Activated CD4-positive, alpha-beta T cell treated with anti-CD3 and anti-CD28 coated beads, Interleukin-2, amount 10 ng/mL, durations not matched to agents 24 days and 14 days (primary cell): Measurements from ENCODE around the gene KRTAP10-10. TPM values are rescaled to one million over a fixed set of nuclear protein-coding genes. Genes with fewer than 3 reads are reported as not detected.
A peak's percentile ranks its signal among the peaks of the same experiment; 100 is the strongest.
"Not testable (repeated sequence)": the region's sequence is repeated elsewhere in the genome, so short reads cannot be mapped to it uniquely, and the experiment has no call there.

Experiments used
- DNase-seq: peaks from one replicate; pipeline ENCODE4 v3.0.0; 2022
- H3K27ac Mint-ChIP-seq: one replicate; pipeline ENCODE4 v1.8.0; 2022; ENCODE audit warnings: mild to moderate bottlenecking, mixed read lengths
- H3K27me3 Mint-ChIP-seq: one replicate; pipeline ENCODE4 v1.8.0; 2022; ENCODE audit warnings: mixed read lengths
- H3K36me3 Mint-ChIP-seq: one replicate; pipeline ENCODE4 v1.8.0; 2022; ENCODE audit warnings: low read depth, mild to moderate bottlenecking, mixed read lengths
- H3K4me1 Mint-ChIP-seq: one replicate; pipeline ENCODE4 v1.8.0; 2021; ENCODE audit warnings: mixed read lengths
- H3K4me3 Mint-ChIP-seq: one replicate; pipeline ENCODE4 v1.8.0; 2022; ENCODE audit warnings: mild to moderate bottlenecking, moderate library complexity, mixed read lengths
- H3K9me3 Mint-ChIP-seq: one replicate; pipeline ENCODE4 v1.8.0; 2021; ENCODE audit warnings: mixed read lengths
- intact Hi-C: fragments of 100-400 bp; cut with micrococcal nuclease; formaldehyde crosslinking; loops from one replicate; pipeline ENCODE4 v1.15.1; 2023
- total RNA-seq: library from RNA; stranded (reverse); gene quantifications from 2 replicates; pipeline ENCODE4 v1.2.3, GENCODE V29; 2022

The KRTAP10-10 gene
- total RNA-seq, 1 donor from 2014 or later: not detected

DNA sequence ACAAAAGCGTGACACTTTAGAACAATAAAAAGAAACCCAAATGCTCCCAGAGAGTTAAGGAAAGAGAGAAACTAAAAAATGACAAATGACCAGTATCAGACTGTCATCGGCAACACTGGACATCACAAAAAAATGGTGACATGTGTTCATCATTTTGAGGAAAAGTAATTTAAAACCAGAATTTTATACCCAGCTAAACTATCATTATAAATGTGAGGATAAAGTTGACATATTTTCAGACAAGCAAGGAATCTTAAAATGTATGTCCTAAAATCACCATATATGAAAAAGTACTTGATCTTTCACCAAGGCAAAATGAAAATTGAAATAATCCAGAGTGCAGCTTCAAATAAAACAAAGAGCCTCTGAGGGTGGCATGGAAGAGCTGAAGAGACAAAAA lies 7.7 kb downstream of the KRTAP10-10 start:
- no peak overlapping the region for H3K27ac Mint-ChIP-seq
- peaks cover 7% of the 10 kb centered on the region for H3K36me3 Mint-ChIP-seq
- H3K4me1 Mint-ChIP-seq: peaks cover 2% of the 10 kb centered on the region
- intact Hi-C loops: no loop called here
- peaks cover 29% of the 10 kb centered on the region for H3K9me3 Mint-ChIP-seq
- H3K27me3 Mint-ChIP-seq: peaks cover 6% of the 10 kb centered on the region
- no peak overlapping the region for H3K4me3 Mint-ChIP-seq
- DNase-seq: no peak

GRCh38 chr21:44646366-44647221 lies 9.4 kb downstream of the KRTAP10-10 start, which contains the start of gene KRTAP10-11:
KRTAP10-11 (plus strand) TSS chr21:44646414; CDS start chr21:44646459, 45 bp downstream.
- H3K27ac Mint-ChIP-seq, intact Hi-C loops, DNase-seq, H3K36me3 Mint-ChIP-seq, H3K4me1 Mint-ChIP-seq, H3K27me3 Mint-ChIP-seq, H3K4me3 Mint-ChIP-seq: not testable (repeated sequence)
- peaks cover 19% of the 10 kb centered on the region for H3K9me3 Mint-ChIP-seq

DNA sequence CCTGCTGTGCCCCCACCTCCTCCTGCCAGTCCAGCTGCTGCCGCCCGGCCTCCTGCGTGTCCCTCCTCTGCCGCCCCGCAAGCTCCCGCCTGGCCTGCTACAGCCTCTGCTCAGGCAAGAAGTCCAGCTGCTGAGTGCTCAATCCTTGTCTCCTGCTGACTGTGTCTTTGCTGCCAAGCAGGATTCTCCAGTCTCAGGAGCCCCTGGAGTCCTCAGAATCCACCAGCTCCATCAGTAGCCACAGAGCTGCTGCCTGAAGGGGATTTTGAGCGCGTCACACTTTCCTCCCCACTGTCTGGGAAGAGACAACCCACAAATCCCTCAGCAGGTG lies 10.0 kb downstream of the KRTAP10-10 start:
- peaks cover 2% of the 10 kb centered on the region for H3K4me1 Mint-ChIP-seq
- DNase-seq: no peak
- H3K36me3 Mint-ChIP-seq: peaks cover 7% of the 10 kb centered on the region
- peaks cover 2% of the 10 kb centered on the region for H3K27me3 Mint-ChIP-seq
- no peak overlapping the region for H3K27ac Mint-ChIP-seq
- H3K9me3 Mint-ChIP-seq: peaks cover 19% of the 10 kb centered on the region
- H3K4me3 Mint-ChIP-seq: no peak overlapping the region
- intact Hi-C loops: no loop called here

DNA sequence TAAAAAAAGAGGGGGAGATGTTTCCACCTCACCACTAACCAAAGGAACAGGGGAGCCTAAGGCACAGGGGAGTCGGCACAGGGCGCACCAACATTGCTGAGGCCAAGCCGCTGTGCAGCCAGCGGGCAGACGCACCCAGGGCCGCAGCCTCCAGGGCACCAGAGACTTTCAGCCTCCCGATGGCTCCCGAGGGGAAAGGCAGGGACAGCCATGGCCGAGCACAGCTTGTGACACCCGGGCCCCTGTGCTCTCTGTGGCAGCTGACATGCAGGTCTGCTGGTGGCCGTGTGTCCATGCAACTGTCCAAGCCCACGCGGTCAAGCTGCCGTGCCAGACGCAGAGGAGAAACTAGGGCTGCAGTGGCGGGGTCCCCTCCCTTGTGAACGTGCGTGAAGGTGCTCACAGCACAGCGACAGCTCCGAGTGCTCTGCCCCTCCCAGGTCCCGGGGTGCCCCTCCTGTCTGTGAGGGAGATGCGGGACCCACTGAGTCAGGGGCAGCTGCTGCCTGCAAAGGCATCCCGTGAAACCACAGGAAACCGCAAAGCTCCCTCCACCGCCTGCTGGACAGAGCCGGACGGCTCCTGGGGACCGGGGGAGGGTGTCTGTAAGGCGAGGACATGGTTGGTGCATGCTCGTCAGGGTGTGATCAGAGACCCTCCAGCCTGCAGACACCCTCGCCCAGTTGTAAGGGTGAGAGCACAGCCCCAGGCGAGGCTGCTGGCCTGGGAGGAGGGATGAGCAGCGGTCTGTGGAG lies 11.6 kb downstream of the KRTAP10-10 start:
- Mint-ChIP-seq H3K27ac (no peak overlapping the region), H3K36me3 (peaks cover 7% of the 10 kb centered on the region), H3K4me3 (no peak overlapping the region), H3K27me3 (peaks cover 2% of the 10 kb centered on the region), H3K9me3 (peaks cover 8% of the 10 kb centered on the region), H3K4me1 (peaks cover 3% of the 10 kb centered on the region)
- DNase-seq: no peak
- intact Hi-C loops: no loop called here

- Mint-ChIP-seq H3K27me3 (peaks cover 2% of the 10 kb centered on the region), H3K9me3 (peaks cover 5% of the 10 kb centered on the region), H3K27ac (no peak overlapping the region), H3K4me3 (no peak overlapping the region), H3K4me1 (peaks cover 8% of the 10 kb centered on the region), H3K36me3 (peaks cover 11% of the 10 kb centered on the region)
- no peak for DNase-seq
- intact Hi-C loops: loop anchor here (10.0 kb wide), 1 partner anchor 275 kb away; the partner anchor contains the start of gene ITGB2
Measured at GRCh38 chr21:44649521-44650100, 12.5 kb downstream of the KRTAP10-10 start.

- no peaks in the 10 kb centered on the region for H3K9me3 Mint-ChIP-seq
Measured at GRCh38 chr21:44650265-44650972, 13.3 kb downstream of the KRTAP10-10 start.

GRCh38 chr21:44650973-44651675 lies 14.0 kb downstream of the KRTAP10-10 start:
- Mint-ChIP-seq H3K36me3 (peaks cover 15% of the 10 kb centered on the region), H3K4me3 (no peak overlapping the region), H3K27me3 (peaks cover 2% of the 10 kb centered on the region), H3K27ac (no peak overlapping the region), H3K4me1 (peaks cover 12% of the 10 kb centered on the region), H3K9me3 (peaks cover under 1% of the 10 kb centered on the region)
- intact Hi-C loops: loop anchor here (10.0 kb wide), 1 partner anchor 274 kb away; the partner anchor contains the start of gene ITGB2
- no peak for DNase-seq

More at GRCh38 chr21:44650265-44650972, 13.3 kb downstream of the KRTAP10-10 start:
- intact Hi-C loops: loop anchor here (10.0 kb wide), 1 partner anchor 274 kb away; the partner anchor contains the start of gene ITGB2
- Mint-ChIP-seq H3K27ac (no peak overlapping the region), H3K27me3 (peaks cover 2% of the 10 kb centered on the region), H3K4me3 (no peak overlapping the region), H3K36me3 (peaks cover 10% of the 10 kb centered on the region), H3K4me1 (peaks cover 10% of the 10 kb centered on the region)
- DNase-seq: no peak

DNA sequence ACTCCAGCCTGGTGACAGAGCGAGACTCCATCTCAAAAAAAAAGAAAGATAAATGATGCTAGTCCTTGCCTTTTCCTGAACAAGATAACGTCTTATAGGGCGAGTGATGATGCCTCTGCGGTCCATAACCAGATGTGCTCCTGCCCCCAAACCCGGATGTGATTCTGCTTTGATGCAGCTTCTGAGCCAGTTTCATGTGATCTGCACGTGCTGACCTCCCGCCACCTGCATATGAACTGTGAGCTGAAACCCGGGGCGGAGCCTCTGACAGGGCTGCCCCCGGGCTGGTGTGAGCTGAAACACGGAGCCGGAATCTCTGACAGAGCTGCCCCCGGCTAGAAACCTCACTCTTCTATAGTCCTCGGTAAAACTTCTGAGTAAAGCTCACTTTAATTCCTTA lies 16.0 kb downstream of the KRTAP10-10 start:
- Mint-ChIP-seq H3K4me3 (no peak overlapping the region), H3K4me1 (peaks cover 29% of the 10 kb centered on the region)
- intact Hi-C loops: loop anchor here (10.0 kb wide), 1 partner anchor 272 kb away; the partner anchor contains the start of gene ITGB2

DNA sequence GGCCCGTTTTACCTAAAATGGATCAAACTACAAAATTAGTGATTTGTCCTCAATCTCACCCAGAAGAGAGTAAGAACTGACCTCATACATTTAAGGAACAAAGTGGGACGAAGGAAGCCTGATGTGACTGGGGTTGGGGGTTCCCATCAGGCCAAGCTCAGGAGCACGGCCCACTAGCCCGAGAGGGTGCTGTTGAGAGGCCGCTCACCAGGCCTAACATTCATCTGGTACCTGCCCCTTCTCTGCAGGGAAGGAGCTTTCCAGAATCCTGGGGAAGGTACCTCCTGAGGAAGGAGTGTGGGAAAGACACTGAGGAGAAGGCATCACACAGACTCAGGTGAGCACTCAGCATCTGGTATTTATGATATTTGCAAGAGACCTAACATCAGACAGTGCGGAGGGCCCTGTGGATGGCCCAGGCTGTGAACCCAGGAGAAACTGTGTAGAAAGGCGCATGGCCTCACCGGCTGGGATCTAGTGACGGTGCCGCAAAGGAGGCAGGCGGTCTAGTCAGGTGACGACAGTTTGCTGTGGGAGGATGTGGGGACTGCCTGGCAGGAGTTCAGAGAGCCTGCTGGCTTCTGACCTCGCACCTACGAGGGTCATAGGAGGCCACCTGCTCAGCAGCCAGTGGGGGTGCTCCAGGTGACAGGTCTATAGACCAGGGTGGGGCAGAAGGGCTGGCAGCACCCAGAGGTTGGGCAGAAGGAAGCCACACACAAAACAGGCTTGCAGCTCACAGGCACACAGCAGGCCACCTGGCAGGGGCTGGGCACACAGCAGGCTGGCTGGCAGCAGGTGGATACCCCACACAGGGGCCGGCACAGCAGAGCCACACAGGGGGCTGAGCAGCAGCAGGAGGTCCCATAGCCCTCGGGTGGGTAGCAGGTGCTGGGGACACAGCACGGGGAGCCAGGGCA lies 16.8 kb downstream of the KRTAP10-10 start:
- DNase-seq: peak; percentile 69
- Mint-ChIP-seq H3K4me3 (peak overlapping the region; percentile 21), H3K36me3 (peaks cover 39% of the 10 kb centered on the region), H3K27me3 (no peaks in the 10 kb centered on the region), H3K9me3 (peaks cover 26% of the 10 kb centered on the region), H3K27ac (peak overlapping the region; percentile 47), H3K4me1 (peaks cover 37% of the 10 kb centered on the region)
- intact Hi-C loops: loop anchor here (10.0 kb wide), 1 partner anchor 271 kb away; the partner anchor contains the start of gene ITGB2

More for the DNA sequence above, 16.0 kb downstream of the KRTAP10-10 start:
- Mint-ChIP-seq H3K27me3 (no peaks in the 10 kb centered on the region), H3K27ac (no peak overlapping the region), H3K9me3 (peaks cover 18% of the 10 kb centered on the region), H3K36me3 (peaks cover 35% of the 10 kb centered on the region)
- DNase-seq: no peak

GRCh38 chr21:44654576-44655175 lies 17.5 kb downstream of the KRTAP10-10 start, which contains the start of gene KRTAP12-4:
KRTAP12-4 (minus strand) TSS chr21:44654659; CDS start chr21:44654614, 45 bp downstream.
- Mint-ChIP-seq H3K4me1 (peaks cover 44% of the 10 kb centered on the region), H3K9me3 (peaks cover 30% of the 10 kb centered on the region), H3K4me3 (peak within 1 kb of the TSS; percentile 21), H3K27me3 (no peaks in the 10 kb centered on the region), H3K27ac (peak within 1 kb of the TSS; percentile 70), H3K36me3 (peaks cover 42% of the 10 kb centered on the region)
- peak; percentile 59 for DNase-seq
- intact Hi-C loops: loop anchor here (10.0 kb wide), 1 partner anchor 270 kb away; the partner anchor contains the start of gene ITGB2

DNA sequence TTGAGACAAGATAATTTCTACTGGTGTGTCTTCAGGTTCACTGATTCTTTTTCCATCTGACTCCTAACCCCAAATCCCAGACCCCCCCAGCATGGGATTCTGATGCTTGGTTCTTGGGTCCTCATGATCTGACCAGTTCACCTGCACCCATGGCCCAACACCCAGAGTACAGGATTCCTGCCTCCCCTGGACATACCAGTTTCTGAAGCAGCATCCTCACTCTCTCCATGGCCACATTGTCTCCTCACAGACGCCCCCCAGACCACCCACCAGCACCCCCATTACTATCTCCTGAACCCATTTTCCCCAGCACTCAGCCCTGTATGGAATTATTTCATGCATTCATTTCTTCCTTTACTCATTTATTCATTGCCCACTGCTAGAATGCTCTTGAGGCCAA lies 19.7 kb downstream of the KRTAP10-10 start:
- peaks cover 44% of the 10 kb centered on the region for H3K4me1 Mint-ChIP-seq
- DNase-seq: peak; percentile 56
- H3K27ac Mint-ChIP-seq: peak overlapping the region; percentile 91
- H3K36me3 Mint-ChIP-seq: peaks cover 45% of the 10 kb centered on the region
- peak overlapping the region; percentile 56 for H3K4me3 Mint-ChIP-seq
- peaks cover 38% of the 10 kb centered on the region for H3K9me3 Mint-ChIP-seq
- H3K27me3 Mint-ChIP-seq: peaks cover 2% of the 10 kb centered on the region
- intact Hi-C loops: loop anchor here (10.0 kb wide), 1 partner anchor 268 kb away; the partner anchor contains the start of gene ITGB2
